Activated CD4-positive, alpha-beta T cell treated with anti-CD3 and anti-CD28 coated beads, Interleukin-2, amount 50 U/mL, for 1 hour (primary cell): Measurements from ENCODE around the gene NEURL4.
"Not testable (repeated sequence)": the region's sequence is repeated elsewhere in the genome, so short reads cannot be mapped to it uniquely, and the experiment has no call there.

Source experiments
- DNase-seq: peaks from one replicate; pipeline ENCODE4 v3.0.0-alpha.2; 2020

NEURL4 gene

GRCh38 chr17:7346761-7347614 is 17.9 kb upstream of the NEURL4 start:
- no peak for DNase-seq

- DNase-seq: no peak
Observed at GRCh38 chr17:7343250-7343649, 14.1 kb upstream of the NEURL4 start.

GRCh38 chr17:7341842-7342241 is 12.7 kb upstream of the NEURL4 start:
- no peak for DNase-seq

GRCh38 chr17:7340179-7340578 is 11.0 kb upstream of the NEURL4 start:
- DNase-seq: no peak

GRCh38 chr17:7337600-7337999 is 8.5 kb upstream of the NEURL4 start:
- not testable (repeated sequence) for DNase-seq

GRCh38 chr17:7336240-7337175 is 7.4 kb upstream of the NEURL4 start, which contains the start of gene ACAP1:
ACAP1 (plus strand) TSS chr17:7336529; CDS start chr17:7336735, 206 bp downstream.
- DNase-seq: peak; percentile 86

GRCh38 chr17:7335765-7336164 is 6.6 kb upstream of the NEURL4 start:
- not testable (repeated sequence) for DNase-seq

- no peak for DNase-seq
Observed at GRCh38 chr17:7334938-7335538, 5.9 kb upstream of the NEURL4 start.

- not testable (repeated sequence) for DNase-seq
Observed at GRCh38 chr17:7332600-7333069, 3.5 kb upstream of the NEURL4 start.

- no peak for DNase-seq
Observed at GRCh38 chr17:7332111-7332510, 3.0 kb upstream of the NEURL4 start.

- no peak for DNase-seq
Observed at GRCh38 chr17:7330638-7331015, 1.5 kb upstream of the NEURL4 start.

- peak; percentile 70 for DNase-seq
Observed at GRCh38 chr17:7329997-7330637, 982 bp upstream of the NEURL4 start.

GRCh38 chr17:7329374-7329996 is 350 bp upstream of the NEURL4 start:
- peak; percentile 92 for DNase-seq

GRCh38 chr17:7328009-7328408 is 1.1 kb downstream of the NEURL4 start:
- no peak for DNase-seq

- no peak for DNase-seq
Observed at GRCh38 chr17:7327501-7327900, 1.6 kb downstream of the NEURL4 start.

GRCh38 chr17:7327056-7327455 is 2.1 kb downstream of the NEURL4 start:
- no peak for DNase-seq

- no peak for DNase-seq
Observed at GRCh38 chr17:7326186-7326585, 2.9 kb downstream of the NEURL4 start.

GRCh38 chr17:7325031-7325528 is 4.1 kb downstream of the NEURL4 start:
- DNase-seq: no peak

GRCh38 chr17:7324438-7324779 is 4.7 kb downstream of the NEURL4 start:
- DNase-seq: no peak

GRCh38 chr17:7323731-7324437 is 5.3 kb downstream of the NEURL4 start:
- peak; percentile 66 for DNase-seq

GRCh38 chr17:7322520-7323194 is 6.5 kb downstream of the NEURL4 start:
- no peak for DNase-seq
